SK-N-SH (cell line): ENCODE results near the gene IRF9.

ENCODE experiments used
- CHD2 ChIP-seq: fragments of 150-350 bp; IDR thresholded peaks from 2 replicates; pipeline ENCODE4 v1.6.1; 2018; ENCODE audit warnings: low read length; ENCODE audit not compliant: partially characterized antibody
- EP300 ChIP-seq, 2 experiments: IDR thresholded peaks; 2 replicates each; pipeline versions ENCODE4 v1.4.0 to v1.6.1; 2012; ENCODE audit warnings: borderline replicate concordance in 1 of 2, low read depth in 1 of 2, low read length in 1 of 2
- FOXJ3 ChIP-seq: sonication (generic); formaldehyde crosslinking; IDR thresholded peaks from 2 replicates; pipeline ENCODE4 v1.5.1; 2020; ENCODE audit warnings: mild to moderate bottlenecking, missing genetic modification reagents
- POLR2AphosphoS5 ChIP-seq: IDR thresholded peaks from 2 replicates; pipeline ENCODE4 v1.6.1; 2012; ENCODE audit warnings: low read depth, low read length
- RAD21 ChIP-seq: IDR thresholded peaks from 2 replicates; pipeline ENCODE4 v1.6.1; 2012; ENCODE audit warnings: mild to moderate bottlenecking, low read length
- RCOR1 ChIP-seq: fragments of 150-350 bp; IDR thresholded peaks from 2 replicates; pipeline ENCODE4 v1.6.1; 2017; ENCODE audit warnings: antibody characterized with exemption, low read length
- RFX5 ChIP-seq: IDR thresholded peaks from 2 replicates; pipeline ENCODE4 v1.6.1; 2012; ENCODE audit warnings: mild to moderate bottlenecking, improper control_type of control experiment, low read length
- TF ChIP-seq, protein P1 (sequence below): fragments of 200-600 bp; sonication (generic); IDR thresholded peaks from 2 replicates; pipeline ENCODE4 v1.6.1; 2017; ENCODE audit warnings: antibody characterized with exemption, mild to moderate bottlenecking, moderate library complexity

DNA sequence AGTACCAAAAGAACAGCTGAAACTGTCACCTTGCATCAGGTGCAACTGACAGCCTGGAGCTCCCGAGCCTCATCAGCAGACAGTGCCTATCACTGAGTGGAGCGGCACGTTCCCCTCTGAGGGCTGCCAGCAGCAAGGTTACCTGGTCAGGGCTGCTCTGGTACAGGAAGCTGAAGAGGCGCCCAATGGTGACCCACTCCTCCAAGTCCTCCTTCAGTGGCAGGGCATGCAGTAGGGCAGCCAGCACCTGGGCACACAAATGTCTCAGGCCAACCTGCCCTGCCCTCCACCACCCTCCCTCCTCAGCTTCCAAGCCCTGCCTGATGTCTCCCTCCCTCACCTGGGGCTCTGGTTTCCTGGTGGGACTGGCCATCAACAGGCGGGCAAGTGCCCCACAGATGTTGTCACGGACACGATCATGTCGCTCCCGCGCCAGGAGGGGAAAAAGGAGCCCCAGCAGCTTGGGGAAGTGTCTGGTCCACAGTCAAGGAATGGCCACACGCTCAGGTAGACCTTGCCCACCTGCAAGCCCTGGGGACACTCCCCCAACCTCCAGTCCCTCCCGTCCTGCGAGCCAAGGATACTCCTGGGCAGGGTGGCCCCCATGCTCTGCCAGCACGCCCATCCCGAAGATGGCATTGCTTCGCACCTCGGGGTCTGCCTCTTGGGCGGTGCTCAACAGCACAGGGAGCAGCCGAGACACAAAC lies 20.5 kb downstream of the IRF9 start:
- no peak for TF ChIP-seq RFX5
- no peak; the same call in 1 of the 2 replicates for TF ChIP-seq POLR2AphosphoS5
- TF ChIP-seq, protein P1, sequence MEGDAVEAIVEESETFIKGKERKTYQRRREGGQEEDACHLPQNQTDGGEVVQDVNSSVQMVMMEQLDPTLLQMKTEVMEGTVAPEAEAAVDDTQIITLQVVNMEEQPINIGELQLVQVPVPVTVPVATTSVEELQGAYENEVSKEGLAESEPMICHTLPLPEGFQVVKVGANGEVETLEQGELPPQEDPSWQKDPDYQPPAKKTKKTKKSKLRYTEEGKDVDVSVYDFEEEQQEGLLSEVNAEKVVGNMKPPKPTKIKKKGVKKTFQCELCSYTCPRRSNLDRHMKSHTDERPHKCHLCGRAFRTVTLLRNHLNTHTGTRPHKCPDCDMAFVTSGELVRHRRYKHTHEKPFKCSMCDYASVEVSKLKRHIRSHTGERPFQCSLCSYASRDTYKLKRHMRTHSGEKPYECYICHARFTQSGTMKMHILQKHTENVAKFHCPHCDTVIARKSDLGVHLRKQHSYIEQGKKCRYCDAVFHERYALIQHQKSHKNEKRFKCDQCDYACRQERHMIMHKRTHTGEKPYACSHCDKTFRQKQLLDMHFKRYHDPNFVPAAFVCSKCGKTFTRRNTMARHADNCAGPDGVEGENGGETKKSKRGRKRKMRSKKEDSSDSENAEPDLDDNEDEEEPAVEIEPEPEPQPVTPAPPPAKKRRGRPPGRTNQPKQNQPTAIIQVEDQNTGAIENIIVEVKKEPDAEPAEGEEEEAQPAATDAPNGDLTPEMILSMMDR: no peak
- TF ChIP-seq RAD21: no peak
- no peak for TF ChIP-seq EP300 (IDR thresholded peaks at IDR 0.05; ENCODE audit: borderline replicate concordance in 1 of 2, low read depth in 1 of 2, low read length in 1 of 2)
- TF ChIP-seq RCOR1: no peak
- no peak for TF ChIP-seq FOXJ3 (CRISPR knock-in tag)
- no peak for TF ChIP-seq CHD2
